T follicular helper cell (primary cell): ENCODE results near the gene AXIN1.
"Not testable (repeated sequence)": the region's sequence is repeated elsewhere in the genome, so short reads cannot be mapped to it uniquely, and the experiment has no call there.

Experiments
- DNase-seq: peaks from one replicate; pipeline ENCODE4 v3.0.0-alpha.2; 2020; ENCODE audit warnings: low read depth

AXIN1 gene

DNA sequence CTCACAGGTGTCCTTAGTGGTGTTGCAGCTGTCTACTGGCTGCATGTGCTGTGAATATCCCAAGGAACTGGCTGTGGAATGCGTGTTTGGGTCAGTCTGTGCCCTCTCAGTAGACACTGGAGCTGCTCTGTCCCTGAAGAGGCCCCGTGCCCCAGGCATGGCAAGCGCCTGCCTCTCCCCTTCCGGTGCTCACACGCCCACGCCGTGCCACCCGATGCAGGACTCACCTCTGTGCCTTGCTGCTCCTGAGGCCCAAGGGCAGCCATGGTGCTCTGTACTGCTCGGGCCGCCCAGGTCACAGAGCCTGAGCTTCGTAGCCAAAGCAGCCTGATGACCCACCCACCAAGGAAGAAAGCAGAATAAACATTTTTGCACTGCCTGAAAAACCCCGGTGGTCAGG is 86.8 kb downstream of the AXIN1 start:
- no peak for DNase-seq

DNA sequence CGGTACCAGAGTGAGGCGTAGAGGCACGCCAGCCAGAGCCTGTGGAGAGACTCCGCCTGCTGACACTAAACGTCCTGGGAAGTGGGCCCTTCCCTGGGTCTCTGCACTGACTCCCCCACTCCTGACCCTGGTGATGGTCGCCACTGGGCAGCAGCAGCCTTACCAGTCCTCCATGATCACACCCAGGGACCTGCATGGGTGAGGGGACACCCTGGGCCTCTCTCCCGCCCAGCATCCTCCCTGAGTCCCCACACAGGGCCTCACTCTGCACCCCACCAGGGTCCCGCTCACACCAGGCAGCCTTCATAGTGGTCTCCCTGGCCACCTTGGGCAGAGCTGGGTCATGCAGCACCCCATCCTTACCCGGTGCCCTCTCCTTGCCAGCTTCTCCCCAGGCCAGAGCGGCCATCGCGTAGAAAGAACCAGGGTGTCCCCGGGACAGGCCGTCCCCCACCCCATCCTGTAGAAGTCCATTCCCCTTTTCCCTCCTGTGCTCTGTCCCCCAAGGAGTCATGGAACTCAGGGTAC is 87.5 kb downstream of the AXIN1 start:
- no peak for DNase-seq

DNA sequence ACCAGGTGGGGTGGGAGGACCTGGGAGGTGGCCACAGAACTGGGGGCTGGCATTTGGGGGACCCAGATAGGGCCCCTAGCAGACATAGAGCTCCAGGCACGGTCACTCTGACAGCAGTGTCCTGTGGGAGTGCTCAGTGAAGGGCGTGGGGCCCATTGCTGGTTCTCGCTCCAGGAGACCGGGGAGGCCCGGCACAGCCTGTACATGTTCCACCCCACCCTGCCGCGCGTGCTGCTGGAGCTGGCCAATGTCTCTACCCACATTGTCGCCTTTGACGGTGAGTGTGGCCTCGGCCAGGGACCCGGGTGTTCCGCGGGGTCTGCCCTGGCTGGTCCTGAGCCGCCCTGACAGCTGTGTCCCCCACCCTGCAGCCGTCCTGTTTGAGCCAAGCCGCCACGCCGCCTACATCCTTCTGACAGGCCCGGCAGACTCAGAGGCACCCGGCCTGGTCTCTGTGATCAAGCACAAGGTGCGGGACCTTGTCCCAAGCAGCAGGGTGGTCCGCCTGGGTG is 88.0 kb downstream of the AXIN1 start:
- DNase-seq: no peak

DNA sequence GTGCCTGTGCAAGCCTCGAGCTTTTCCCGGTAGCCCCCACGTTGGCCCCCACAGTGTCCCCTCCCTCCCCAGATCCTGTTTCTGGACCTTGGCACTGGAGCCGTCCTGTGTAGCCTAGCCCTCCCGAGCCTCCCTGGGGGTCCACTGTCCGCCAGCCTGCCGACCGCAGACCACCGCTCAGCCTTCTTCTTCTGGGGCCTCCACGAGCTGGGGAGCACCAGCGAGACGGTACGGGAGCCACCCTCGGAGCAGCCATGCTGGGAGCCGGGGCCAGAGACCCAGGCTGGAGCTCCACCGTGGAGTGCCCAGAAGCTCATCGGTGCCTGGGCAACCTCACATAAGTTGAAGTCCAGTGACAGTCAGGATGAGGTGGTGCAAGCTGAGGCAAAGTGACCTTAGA is 88.6 kb downstream of the AXIN1 start:
- no peak for DNase-seq

DNA sequence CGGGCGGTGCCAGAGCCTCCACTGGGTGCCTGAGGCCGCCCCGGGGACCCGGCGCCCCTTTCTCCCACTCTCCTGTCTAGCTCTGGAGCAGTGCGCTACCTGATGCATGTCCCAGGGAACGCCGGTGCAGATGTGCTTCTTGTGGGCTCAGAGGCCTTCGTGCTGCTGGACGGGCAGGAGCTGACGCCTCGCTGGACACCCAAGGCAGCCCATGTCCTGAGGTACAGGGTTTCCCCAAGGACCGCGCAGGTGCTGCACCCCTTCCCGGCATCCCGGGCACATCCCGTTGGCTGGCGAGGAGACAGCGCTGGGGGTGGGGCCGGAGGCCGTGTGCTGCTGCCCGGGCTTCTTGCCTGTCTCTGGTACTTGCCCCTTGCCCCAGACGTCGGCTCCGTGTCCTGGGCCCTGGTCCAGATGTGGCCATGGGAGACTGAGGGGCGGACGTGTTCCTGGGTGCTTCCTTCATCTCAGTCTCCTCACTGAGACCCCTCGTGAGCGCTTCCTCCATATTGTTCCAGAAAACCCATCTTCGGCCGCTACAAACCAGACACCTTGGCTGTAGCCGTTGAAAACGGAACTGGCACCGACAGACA is 89.2 kb downstream of the AXIN1 start:
- no peak for DNase-seq

DNA sequence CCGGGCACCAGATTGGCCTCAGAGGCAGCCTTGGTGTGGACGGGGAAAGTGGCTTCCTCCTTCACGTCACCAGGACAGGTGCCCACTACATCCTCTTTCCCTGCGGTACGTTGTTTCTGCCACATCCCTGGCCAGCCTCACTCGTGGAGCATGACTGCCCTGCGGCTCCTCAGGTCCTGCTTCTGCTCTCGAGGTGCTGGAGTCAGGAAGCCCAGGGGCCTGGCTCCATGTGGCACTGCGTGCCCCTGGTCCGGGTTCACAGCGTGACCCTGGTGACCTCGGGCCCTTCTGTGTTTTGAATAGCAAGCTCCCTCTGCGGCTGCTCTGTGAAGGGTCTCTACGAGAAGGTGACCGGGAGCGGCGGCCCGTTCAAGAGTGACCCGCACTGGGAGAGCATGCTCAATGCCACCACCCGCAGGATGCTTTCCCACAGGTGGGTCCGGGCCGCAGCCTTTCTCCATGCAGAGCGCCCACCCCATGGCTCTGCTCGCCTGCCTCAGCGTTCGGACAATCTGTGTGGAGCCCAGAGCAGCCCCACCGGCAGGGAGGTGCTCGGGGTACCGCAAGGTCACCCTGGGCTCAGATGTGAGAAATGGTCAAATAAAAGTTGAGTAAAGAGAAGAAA is 90.3 kb downstream of the AXIN1 start:
- DNase-seq: no peak

DNA sequence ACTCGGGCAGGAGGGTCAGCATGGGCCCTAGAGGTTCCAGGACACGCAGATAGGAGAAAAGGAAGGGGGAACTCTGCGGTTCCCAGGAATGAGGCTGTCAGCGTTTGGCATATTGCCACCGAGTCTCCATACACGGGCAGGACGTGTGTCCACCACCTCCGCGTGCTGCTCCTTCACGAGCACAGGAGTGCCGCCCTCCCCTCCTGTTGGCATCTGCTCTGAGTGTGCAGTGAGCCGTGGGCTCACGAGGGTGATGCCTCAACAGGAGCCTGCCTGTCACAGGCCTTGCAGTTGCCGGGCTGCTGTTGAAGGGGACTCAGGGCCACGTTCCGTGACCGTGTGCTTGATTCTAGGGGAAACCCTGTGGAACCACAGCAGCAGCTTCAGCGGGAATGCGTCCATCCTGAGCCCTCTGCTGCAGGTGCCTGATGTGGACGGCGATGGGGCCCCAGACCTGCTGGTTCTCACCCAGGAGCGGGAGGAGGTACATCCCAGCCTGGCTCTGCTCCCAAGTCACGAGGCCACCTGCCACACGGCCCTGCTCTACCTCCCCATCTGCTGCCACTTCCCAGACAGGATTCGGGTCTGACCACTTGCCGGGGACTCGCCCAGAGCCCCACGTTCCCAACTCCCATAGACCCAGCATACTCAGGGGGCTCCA is 91.4 kb downstream of the AXIN1 start:
- no peak for DNase-seq

DNA sequence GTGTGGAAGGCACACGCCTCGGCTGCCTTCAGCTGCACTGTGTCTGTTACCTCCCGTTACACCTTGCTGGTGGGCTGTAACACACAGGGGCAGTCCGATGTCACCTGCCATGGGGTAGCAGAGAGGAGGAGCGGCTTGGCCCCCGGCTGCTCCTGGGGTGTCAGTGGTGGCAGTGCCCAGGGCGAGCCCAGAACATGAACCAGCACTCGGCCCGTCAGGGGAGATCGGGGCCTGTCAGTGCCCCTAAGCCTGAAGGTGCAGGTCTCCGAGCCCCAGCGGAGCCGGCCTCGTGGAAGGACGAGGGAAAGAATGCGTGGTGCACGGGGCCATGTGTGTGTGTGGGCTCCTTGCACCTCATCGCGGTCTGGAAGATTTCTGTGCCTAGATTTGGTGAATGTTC is 92.2 kb downstream of the AXIN1 start:
- no peak for DNase-seq

DNA sequence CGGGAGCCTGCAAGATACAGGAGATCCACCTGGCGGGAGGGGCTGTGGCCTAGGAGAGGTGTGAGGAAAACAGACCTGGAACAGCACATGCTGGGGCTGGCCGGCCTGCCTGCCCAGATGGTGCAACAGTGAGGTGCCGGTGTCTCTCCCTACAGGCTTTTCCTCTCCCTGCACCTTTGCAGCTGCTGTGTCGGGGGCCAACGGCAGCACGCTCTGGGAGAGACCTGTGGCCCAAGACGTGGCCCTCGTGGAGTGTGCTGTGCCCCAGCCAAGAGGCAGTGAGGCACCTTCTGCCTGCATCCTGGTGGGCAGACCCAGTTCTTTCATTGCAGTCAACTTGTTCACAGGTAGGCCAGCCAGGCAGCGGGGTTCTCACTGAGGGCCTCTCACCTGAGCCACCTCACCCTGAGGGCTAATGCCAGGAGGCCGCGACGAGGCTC is 92.7 kb downstream of the AXIN1 start:
- DNase-seq: no peak

DNA sequence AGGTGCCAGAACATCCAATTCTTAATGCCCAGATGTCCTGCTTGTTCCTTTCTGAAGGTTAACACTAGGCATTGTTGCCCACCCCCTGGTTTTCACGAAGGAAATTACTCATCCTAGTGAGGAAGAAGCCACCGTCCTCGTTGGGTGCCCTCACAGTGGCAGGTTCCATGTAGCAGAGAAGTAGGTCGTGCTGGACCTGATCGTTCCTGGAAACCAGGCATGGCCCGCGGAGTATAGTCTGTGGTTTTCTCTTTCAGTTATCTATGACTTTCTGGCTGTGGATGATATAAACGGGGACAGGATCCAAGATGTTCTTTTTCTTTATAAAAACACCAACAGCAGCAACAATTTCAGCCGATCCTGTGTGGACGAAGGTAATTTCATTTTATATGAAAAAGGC is 93.3 kb downstream of the AXIN1 start:
- no peak for DNase-seq

DNA sequence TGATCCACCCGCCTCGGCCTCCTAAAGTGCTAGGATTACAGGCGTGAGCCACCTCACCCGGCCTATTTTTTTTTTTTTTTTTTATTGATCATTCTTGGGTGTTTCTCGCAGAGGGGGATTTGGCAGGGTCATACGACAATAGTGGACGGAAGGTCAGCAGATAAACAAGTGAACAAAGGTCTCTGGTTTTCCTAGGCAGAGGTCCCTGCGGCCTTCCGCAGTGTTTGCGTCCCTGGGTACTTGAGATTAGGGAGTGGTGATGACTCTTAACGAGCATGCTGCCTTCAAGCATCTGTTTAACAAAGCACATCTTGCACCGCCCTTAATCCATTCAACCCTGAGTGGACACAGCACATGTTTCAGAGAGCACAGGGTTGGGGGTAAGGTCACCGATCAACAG is 94.4 kb downstream of the AXIN1 start:
- DNase-seq: not testable (repeated sequence)

DNA sequence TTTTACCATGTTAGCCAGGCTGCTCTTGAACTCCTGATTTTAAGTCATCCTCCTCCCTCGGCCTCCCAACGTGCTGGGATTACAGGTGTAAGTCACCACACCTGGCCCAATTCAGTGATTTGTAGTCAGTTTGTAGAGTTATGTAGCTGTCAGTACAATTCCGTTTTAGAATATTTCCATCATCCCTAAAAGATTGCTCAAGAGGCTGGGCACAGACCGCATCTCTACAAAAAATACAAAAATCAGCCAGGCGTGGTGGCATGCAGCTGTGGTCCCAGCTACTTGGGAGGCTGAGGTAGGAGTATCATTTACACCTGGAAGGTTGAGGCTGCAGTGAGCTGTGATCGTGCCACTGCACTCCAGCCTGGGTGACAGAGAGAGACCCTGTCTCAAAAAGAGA is 97.3 kb downstream of the AXIN1 start:
- DNase-seq: no peak

DNA sequence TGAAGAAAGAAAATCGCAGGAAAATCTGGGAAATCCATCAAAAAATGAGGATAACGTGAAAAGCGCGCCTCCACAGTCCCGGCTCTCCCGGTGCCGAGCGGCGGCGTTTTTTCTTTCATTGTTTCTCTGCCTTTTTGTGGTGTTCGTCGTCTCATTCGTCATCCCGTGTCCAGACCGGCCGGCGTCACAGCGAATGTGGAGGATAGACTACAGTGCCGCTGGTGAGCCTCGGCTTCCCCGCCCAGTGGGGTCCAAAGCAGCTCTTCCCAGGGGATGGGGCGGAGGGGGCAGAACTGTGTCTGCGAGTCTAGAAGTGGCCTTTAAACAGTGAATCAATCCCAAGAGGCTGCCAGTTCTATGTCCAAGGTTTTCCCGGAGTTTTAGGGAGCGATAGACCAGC is 98.1 kb downstream of the AXIN1 start:
- no peak for DNase-seq

DNA sequence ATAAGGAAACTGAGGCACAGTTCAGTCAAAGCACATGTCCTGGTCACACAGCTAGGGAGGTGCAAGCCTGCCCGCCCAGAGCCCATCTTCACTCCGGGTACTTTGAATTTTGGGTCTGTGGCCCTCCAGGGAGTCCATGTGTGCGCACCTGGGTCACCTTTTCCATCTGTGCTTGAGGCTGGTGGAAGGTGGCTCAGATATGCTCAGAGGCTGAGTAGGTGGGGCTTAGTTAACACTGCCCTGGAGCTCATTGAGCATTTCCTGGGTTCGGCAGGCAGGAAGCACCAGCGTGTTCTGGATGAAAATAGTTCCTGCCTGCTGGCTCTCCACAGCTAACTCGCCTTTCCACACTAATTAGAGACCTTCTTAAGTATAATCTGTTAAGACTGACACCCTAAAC is 98.7 kb downstream of the AXIN1 start:
- DNase-seq: no peak

DNA sequence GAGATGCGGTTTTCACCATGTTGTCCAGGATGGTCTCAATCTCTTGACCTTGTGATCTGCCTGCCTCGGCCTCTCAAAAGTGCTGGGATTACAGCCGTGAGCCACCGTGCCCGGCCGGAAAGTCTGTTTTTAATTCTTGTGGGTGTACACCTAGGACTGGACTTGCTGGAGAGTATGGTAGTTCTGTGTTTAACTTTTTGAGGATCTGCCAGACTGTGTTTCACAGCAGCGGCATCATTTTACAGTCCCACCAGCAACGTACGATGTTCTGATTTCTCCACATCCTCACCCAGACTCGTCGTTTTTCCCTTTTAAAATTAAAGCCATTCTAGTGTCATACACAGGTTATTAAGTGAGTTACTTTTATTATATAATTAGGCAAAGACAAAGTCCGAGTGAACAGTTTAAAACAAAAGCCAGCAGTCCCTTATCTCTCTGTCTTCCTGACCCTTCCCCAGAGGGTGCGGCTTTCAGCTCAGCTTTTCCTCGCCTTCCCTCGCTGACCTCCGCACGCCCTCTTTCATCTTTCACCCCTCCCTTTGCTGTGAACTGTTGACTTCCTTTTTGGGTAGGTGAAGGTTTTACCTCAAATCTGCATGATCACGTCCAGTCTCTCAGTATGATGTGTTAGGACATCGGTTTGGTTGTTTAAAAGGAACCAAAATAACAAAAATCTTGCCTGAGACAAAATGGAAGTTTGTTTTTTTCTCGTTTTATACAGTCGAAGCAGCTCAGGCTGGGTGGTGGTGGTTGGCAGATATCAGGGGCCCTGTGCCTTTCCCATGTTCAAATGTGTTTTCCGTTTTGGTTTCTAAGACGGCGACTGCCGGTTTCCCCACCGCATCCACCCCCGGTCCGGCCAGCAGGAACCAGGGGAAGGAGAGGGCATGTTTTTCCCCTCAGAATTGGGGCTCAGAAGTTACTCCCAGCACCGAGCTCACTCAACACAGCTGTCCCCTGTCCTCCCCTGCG is 99.9 kb downstream of the AXIN1 start:
- DNase-seq: no peak

DNA sequence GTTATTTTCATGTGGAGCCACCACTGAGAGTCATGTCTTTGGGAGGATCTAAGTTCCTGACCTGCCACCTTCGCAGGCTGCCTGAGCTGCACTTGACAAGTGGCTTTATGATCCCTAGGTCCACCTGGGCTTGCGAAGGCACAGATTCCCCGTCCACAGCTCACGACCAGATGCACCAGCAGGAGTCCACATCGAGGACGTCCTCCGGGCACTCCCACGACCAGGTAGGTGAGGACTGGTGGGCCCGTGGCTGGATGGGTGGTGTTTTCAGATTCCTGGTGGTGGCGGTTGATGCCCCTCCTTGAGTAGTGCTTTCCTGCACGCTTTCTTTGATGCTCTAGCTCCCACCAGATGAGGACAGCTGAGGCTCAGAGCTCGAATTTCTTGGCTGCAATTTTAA is 103.1 kb downstream of the AXIN1 start:
- DNase-seq: no peak

DNA sequence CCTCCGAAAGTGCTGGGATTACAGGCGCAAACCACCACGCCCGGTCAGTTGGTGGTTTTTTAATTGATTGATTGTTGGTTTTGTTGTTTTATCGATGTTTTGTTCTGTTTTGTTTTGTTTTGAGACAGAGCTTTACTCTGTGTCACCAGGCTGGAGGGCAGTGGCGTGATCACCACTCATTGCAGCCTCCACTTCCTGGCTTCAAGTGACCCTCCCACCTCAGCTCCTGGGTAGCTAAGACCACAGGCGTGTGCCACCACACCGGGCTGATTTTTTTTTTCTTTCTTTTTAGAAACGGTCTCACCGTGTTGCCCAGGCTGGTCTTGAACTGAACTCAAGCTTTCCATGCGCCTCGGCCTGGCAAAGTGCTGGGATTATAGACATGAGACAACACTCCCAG is 105.5 kb downstream of the AXIN1 start:
- DNase-seq: no peak

DNA sequence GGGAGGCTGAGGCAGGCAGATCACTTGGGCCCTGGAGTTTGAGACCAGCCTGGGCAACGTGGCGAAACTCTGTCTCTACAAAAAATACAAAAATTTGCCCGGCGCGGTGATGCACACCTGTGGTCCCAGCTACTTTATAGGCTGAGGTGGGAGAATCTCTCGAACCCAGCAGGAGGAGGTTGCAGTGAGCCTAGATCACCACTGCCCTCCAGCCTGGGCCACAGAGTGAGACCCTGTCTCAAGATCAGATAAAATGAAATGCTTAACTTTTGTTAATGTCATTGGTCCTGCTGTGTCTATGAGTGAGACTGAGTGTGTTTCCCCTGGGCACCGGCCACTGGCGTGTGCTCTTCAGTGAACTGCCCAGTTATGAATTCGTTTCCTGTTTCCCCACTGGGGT is 107.4 kb downstream of the AXIN1 start:
- no peak for DNase-seq

DNA sequence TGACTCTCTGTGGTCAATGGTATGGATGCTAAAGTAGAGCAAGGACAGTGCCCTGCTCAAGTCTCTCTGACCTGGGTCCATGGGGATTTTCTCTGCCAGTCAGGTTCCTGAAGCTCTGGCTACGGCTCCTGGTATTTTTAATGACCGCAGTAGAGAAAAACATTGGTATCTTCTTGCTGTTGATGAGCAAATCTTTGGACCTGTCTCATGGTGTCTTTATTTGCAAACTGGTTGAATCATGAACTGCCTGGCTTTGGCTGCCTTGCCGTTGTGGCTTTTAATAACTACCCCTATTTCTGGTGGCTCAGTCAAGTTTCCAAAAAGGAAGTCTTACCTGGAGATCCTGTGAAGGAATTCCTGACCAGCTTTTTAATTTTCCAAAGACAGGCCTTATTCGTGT is 109.2 kb downstream of the AXIN1 start:
- DNase-seq: no peak

DNA sequence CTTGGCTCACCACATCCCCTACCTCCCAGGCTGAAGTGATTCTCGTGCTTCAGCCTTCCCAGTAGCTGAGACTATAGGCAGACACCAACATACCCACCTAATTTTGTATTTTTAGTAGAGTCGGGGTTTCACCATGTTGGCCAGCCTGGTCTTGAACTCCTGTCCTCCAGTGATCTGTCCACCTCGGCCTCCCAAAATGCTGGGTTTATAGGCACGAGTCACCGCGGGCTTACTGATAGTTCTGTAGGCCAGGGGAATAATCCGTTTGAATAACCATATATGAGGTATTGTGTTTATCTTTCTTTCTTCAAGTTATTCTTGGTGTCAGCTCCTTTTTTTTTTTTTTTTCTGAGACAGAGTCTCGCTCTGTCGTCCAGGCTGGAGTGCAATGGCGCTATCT is 110.2 kb downstream of the AXIN1 start:
- no peak for DNase-seq

DNA sequence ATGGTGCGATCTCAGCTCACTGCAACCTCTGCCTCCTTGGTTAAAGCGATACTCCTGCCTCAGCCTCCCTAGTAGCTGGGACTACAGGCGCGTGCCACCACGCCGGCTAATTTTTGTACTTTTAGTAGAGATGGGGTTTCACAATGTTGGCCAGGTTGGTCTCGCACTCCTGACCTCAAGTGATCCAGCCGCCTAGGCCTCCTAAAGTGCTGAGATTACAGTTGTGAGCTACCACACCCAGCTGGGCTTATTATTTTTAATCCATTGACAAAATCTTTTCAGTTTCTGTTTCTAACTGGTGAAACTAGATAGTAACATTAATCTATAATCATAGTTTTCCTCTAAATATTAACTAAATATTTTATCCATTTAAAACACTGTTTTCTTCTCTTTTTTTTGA is 112.0 kb downstream of the AXIN1 start:
- no peak for DNase-seq

DNA sequence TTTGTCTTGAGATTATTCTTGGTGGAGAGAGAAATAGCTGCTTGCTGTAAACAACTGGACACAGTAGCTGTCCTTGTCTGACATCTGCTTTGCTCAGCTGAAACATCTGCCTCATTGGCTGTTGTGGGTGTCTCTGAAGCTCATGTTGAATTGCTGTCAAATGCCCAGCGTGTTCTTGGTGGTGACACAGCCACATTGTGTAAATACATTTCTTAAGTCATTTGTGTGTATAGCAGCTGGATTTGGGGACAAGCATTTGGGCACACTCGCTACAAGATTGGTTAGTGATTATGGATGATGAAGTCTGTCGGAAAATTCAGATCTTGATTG is 112.6 kb downstream of the AXIN1 start:
- DNase-seq: no peak
